ENCODE results near the gene SLC9A9. TPM values are rescaled to one million over a fixed set of nuclear protein-coding genes. Genes with fewer than 3 reads are reported as not detected.

Gene SLC9A9
- total RNA-seq, 6 experiments from 2014 or later, result 1.3 to 6.3 (median 3.0) TPM

DNA sequence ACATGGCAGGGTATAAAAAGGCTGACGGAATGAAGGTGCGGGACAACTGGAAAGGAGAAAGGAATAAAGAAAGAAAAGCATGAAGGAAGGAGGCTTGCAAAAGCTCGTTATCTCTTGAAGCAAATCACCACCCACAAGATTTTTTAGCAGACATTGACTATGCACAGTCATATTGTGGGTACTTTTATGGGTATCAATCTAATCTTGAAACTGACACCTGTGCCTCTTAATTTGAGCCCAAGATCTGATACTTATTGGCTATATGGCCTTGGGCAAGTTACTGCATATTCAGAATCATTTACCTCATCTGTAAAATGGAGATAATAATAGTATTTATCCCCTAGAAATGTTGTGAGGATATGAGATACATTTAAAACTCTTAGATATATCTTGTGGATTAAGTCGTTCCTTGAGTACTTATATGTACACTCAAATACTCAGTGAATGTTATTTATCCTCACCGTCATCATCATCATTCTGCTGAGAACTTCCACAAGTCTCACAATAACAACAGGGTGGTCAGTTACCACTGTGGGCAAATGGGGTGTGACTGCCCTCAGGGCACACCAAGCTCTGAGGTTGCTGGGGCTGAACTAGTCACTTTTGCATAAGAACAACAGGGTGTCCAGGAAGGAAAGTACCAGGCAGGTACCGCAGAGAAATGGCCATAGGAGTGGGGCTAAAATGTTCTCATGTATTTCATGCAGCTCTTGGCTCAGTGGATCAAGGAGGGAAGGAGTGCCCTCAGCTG, 266.1 kb downstream of the SLC9A9 start:
- intact Hi-C loops (cut with DNase I), result no loop called here
- TF ChIP-seq, protein P1, sequence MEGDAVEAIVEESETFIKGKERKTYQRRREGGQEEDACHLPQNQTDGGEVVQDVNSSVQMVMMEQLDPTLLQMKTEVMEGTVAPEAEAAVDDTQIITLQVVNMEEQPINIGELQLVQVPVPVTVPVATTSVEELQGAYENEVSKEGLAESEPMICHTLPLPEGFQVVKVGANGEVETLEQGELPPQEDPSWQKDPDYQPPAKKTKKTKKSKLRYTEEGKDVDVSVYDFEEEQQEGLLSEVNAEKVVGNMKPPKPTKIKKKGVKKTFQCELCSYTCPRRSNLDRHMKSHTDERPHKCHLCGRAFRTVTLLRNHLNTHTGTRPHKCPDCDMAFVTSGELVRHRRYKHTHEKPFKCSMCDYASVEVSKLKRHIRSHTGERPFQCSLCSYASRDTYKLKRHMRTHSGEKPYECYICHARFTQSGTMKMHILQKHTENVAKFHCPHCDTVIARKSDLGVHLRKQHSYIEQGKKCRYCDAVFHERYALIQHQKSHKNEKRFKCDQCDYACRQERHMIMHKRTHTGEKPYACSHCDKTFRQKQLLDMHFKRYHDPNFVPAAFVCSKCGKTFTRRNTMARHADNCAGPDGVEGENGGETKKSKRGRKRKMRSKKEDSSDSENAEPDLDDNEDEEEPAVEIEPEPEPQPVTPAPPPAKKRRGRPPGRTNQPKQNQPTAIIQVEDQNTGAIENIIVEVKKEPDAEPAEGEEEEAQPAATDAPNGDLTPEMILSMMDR (IDR thresholded peaks at IDR 0.05), result no peak
- TF ChIP-seq POLR2A (IDR thresholded peaks at IDR 0.05), result no peak
- no peaks in the 10 kb centered on the region for H3K27me3 ChIP-seq
- no peak overlapping the region for H3K4me3 ChIP-seq
- no peaks in the 10 kb centered on the region for H3K36me3 ChIP-seq
- no peak for DNase-seq
- no peaks in the 10 kb centered on the region for H3K9me3 ChIP-seq
- WGBS (ENCODE audit: insufficient coverage, low coverage, low lambda C conversion rate, missing lambda C conversion rate), result 71% methylated on average over 6 of the region's 6 CpGs
- no peak for ATAC-seq
- H3K27ac ChIP-seq, result no peak overlapping the region
- H3K4me1 ChIP-seq, result no peaks in the 10 kb centered on the region

DNA sequence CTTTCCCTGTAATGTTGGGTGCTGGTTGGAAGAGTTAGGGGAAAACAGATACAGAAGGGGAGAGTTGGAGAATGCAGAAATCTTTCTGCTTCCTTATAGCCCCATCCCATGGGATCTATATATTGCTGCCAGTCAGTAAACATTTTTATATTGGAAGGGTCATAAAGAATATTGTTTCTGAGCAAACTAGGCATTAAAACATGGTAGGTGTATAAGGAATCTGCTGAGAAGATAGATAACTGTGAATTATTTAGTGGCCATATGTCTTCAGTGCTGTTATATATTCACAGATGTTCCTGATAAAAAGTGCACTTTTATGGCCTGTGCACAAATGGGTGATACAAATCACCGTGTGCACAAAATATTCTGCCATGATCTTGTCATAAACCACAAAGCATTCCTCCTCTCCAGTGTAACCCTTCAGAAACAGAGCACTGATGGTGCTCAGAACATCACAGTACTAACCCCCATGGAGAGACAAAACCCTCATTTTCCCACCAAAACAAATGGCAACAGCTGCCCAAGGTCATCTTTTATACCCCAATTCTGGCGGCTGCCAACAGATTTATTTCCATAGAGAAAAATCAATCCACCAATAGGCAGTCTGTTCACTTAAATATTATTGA, 269.3 kb downstream of the SLC9A9 start:
- Histone ChIP-seq H3K27me3 (no peaks in the 10 kb centered on the region), H3K9me3 (no peaks in the 10 kb centered on the region), H3K27ac (no peak overlapping the region), H3K4me1 (no peaks in the 10 kb centered on the region), H3K36me3 (no peaks in the 10 kb centered on the region), H3K4me3 (no peak overlapping the region)
- DNase-seq (no peak), ATAC-seq (no peak)
- WGBS (ENCODE audit: insufficient coverage, low coverage, low lambda C conversion rate, missing lambda C conversion rate), result 74% methylated on average over 2 of the region's 2 CpGs
- intact Hi-C loops (cut with DNase I), result no loop called here
- no peak for TF ChIP-seq POLR2A (IDR thresholded peaks at IDR 0.05)
- TF ChIP-seq, protein P1 (IDR thresholded peaks at IDR 0.05), result no peak

DNA sequence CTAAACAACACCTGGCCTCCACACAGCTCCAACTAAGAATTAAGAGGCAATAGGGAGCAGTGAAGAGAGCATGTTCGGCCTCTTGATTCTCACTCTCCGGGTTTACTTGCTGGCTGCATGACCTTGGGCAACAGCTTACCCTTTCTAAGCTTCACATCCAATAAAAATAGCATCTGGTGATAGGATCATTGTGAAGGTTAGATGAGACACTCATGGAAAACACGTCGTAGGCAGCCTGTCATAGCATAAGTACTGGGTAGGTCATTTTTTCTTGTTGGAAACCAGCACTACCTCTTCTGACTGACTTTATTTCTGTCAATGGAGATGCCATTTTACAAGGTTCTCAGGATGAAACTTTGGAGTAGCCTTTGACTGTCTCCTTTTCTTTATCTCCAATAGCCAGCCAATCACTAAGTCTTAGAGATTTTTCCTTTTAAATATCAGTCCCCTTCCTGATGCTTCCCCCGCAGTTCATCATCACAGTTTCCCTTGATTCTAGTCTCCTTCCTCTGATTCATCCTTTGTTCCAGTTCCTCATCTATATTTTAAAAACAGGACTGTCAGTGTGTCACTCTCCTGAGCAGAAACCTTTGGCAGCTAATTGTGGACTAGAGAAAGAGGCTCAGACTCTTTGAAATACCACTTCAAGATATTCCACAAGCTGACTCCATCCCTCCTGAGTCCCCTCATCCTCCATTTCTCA, 271.5 kb downstream of the SLC9A9 start:
- WGBS (ENCODE audit: insufficient coverage, low coverage, low lambda C conversion rate, missing lambda C conversion rate), result 75% methylated on average over 5 of the region's 5 CpGs
- Histone ChIP-seq H3K4me3 (no peak overlapping the region), H3K9me3 (no peaks in the 10 kb centered on the region), H3K36me3 (no peaks in the 10 kb centered on the region), H3K27ac (no peak overlapping the region), H3K4me1 (no peaks in the 10 kb centered on the region), H3K27me3 (no peaks in the 10 kb centered on the region)
- intact Hi-C loops (cut with DNase I), result no loop called here
- TF ChIP-seq POLR2A (IDR thresholded peaks at IDR 0.05), result no peak
- TF ChIP-seq, protein P1 (IDR thresholded peaks at IDR 0.05), result no peak
- DNase-seq, result no peak
- ATAC-seq, result no peak

DNA sequence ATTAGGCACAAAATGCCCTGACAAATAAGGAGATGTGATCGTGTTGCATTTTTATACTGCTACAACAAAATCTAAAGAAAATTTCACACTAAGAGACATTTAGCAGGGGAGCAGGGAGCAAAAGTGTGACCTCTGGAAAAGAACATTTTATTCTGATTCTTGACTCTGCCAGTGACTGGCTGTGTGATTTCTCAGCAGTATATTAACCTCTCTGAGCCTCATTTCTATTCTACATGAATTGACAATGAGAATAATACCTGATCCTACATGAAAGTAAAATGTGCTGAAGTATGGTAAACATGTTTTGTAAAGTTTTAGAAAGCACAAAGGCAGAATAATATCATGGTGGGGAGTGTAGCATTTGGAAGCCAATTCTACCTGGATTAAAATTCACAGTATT, 273.3 kb downstream of the SLC9A9 start:
- intact Hi-C loops (cut with DNase I), result no loop called here
- no peak overlapping the region for H3K27ac ChIP-seq
- no peaks in the 10 kb centered on the region for H3K9me3 ChIP-seq
- TF ChIP-seq POLR2A (IDR thresholded peaks at IDR 0.05), result no peak
- TF ChIP-seq, protein P1 (IDR thresholded peaks at IDR 0.05), result no peak
- DNase-seq, result no peak
- H3K4me1 ChIP-seq, result no peaks in the 10 kb centered on the region
- no peaks in the 10 kb centered on the region for H3K36me3 ChIP-seq
- H3K4me3 ChIP-seq, result no peak overlapping the region
- 69% methylated on average over 1 of the region's 1 CpG for WGBS (ENCODE audit: insufficient coverage, low coverage, low lambda C conversion rate, missing lambda C conversion rate)
- no peak for ATAC-seq
- H3K27me3 ChIP-seq, result no peaks in the 10 kb centered on the region

All from right lobe of liver (tissue), 6 donors.